Panc1 (cell line): ENCODE data around the gene TBX20. TPM values are rescaled to one million over a fixed set of nuclear protein-coding genes. Genes with fewer than 3 reads are reported as not detected.

Source experiments
- ATAC-seq: fragments of 200-7000 bp; cut with Tn5 transposase; 2 replicates; pipeline ENCODE4 v1.9.1; 2020; ENCODE audit warnings: mild to moderate bottlenecking, moderate library complexity
- BruUV-seq: library from RNA; stranded (reverse); fragments of 400-500 nt; replicated peaks from 2 replicates; lab custom pipeline; 2021; lab: Mats Ljungman, UMichigan
- CTCF ChIA-PET: fragments of 300-600 bp; sonication (Branson Sonifier 250); formaldehyde crosslinking; loops from one replicate; lab custom pipeline; 2022; ENCODE audit warnings: antibody characterized with exemption; lab: Charles Lee
- POLR2A ChIA-PET: fragments of 300-600 bp; sonication (Branson Sonifier 250); formaldehyde crosslinking; loops from one replicate; lab custom pipeline; 2022; ENCODE audit warnings: antibody characterized with exemption; lab: Charles Lee
- DNase-seq: peaks from one replicate; pipeline ENCODE4 v3.0.0-alpha.2; 2010; ENCODE audit warnings: low read depth, low spot score
- H3K27ac ChIP-seq: 2 replicates; pipeline ENCODE4 v1.5.1; 2011; ENCODE audit warnings: mild to moderate bottlenecking, low read length, inconsistent platforms
- H3K27me3 ChIP-seq: fragments of 200-500 bp; sonication (Bioruptor generic); 2 replicates; pipeline ENCODE4 v1.6.0; 2014; ENCODE audit warnings: low read length, inconsistent platforms; ENCODE audit not compliant: control insufficient read depth, insufficient read depth
- H3K36me3 ChIP-seq: fragments of 200-500 bp; sonication (Bioruptor generic); 2 replicates; pipeline ENCODE4 v1.5.1; 2014; ENCODE audit warnings: inconsistent platforms, mild to moderate bottlenecking, low read length, moderate library complexity; ENCODE audit not compliant: control insufficient read depth, insufficient read depth
- H3K4me1 ChIP-seq: 2 replicates; pipeline ENCODE4 v1.5.1; 2011; ENCODE audit warnings: inconsistent platforms, mild to moderate bottlenecking, low read length, moderate library complexity; ENCODE audit not compliant: control insufficient read depth, insufficient read depth
- H3K4me3 ChIP-seq, 2 experiments: 2 replicates each; pipeline ENCODE4 v1.5.1; 2011 to 2012; ENCODE audit warnings: low read depth in 2 of 2, low read length in 2 of 2, mild to moderate bottlenecking in 2 of 2, inconsistent platforms in 1 of 2, moderate library complexity in 1 of 2
- H3K9me3 ChIP-seq: fragments of 200-500 bp; sonication (Bioruptor generic); 2 replicates; pipeline ENCODE4 v1.5.1; 2014; ENCODE audit warnings: low read depth, mild to moderate bottlenecking, inconsistent platforms, low read length, moderate library complexity; ENCODE audit not compliant: control insufficient read depth, insufficient read depth
- CTCF ChIP-seq: fragments of 450-650 bp; IDR thresholded peaks from 2 replicates; pipeline ENCODE4 v1.5.1; 2017; ENCODE audit warnings: mild to moderate bottlenecking
- POLR2AphosphoS5 ChIP-seq: IDR thresholded peaks from 2 replicates; pipeline ENCODE4 v1.6.1; 2012; ENCODE audit warnings: mild to moderate bottlenecking, low read depth, low read length, moderate library complexity
- REST ChIP-seq, 2 experiments: IDR thresholded peaks; 2 replicates each; pipeline ENCODE4 v1.6.1; 2011 to 2012; ENCODE audit warnings: low read depth in 2 of 2, control low read depth in 1 of 2, low read length in 1 of 2, mild to moderate bottlenecking in 1 of 2, moderate library complexity in 1 of 2; ENCODE audit not compliant: insufficient read depth in 1 of 2
- SIN3A ChIP-seq: IDR thresholded peaks from 2 replicates; pipeline ENCODE4 v1.6.1; 2012; ENCODE audit warnings: low read depth, mild to moderate bottlenecking, low read length, moderate library complexity, borderline replicate concordance; ENCODE audit not compliant: insufficient read depth
- TCF7L2 ChIP-seq: IDR thresholded peaks from 2 replicates; pipeline ENCODE4 v1.6.1; 2011; ENCODE audit warnings: mild to moderate bottlenecking, low read depth, low read length, inconsistent platforms
- in situ Hi-C: cut with HindIII; loops from 2 replicates; pipeline ENCODE4 v1.10.0; 2016; ENCODE audit warnings: low sequenced_read_pairs, low pct_unique_long_range_greater_than_20kb
- intact Hi-C: fragments of 100-400 bp; cut with micrococcal nuclease; formaldehyde crosslinking; loops from one replicate; pipeline ENCODE4 v1.10.0; 2022; ENCODE audit not compliant: unreplicated experiment
- total RNA-seq: library from RNA; stranded (reverse); gene quantifications from one replicate; pipeline ENCODE4 v1.2.1, GENCODE V29; 2021; ENCODE audit not compliant: unreplicated experiment

The TBX20 gene
- total RNA-seq, 1 experiment from 2014 or later = not detected

GRCh38 chr7:35256256-35257175 is 2.6 kb upstream of the TBX20 start:
- peaks cover 36% of the 10 kb centered on the region for H3K27me3 ChIP-seq
- no peak overlapping the region for H3K27ac ChIP-seq
- no peaks in the 10 kb centered on the region for H3K9me3 ChIP-seq
- intact Hi-C loops = no loop called here
- TF ChIP-seq SIN3A = no peak
- no peak for TF ChIP-seq POLR2AphosphoS5
- TF ChIP-seq CTCF = no peak
- no peak for TF ChIP-seq REST (IDR thresholded peaks at IDR 0.05; ENCODE audit: insufficient read depth in 1 of 2, low read depth in 2 of 2, low read length in 1 of 2)
- no peak for TF ChIP-seq TCF7L2
- ChIA-PET POLR2A (no interaction called here), CTCF (no interaction called here)
- DNase-seq (no peak), ATAC-seq (no peak)
- no TSS peak for BruUV-seq
- in situ Hi-C loops = no loop called here
- no peak overlapping the region for H3K4me3 ChIP-seq
- no peaks in the 10 kb centered on the region for H3K4me1 ChIP-seq
- no peaks in the 10 kb centered on the region; the same call in 1 of the 2 replicates for H3K36me3 ChIP-seq

- no peak for DNase-seq
- POLR2A ChIA-PET = no interaction called here
Measured at GRCh38 chr7:35255443-35256255, 1.7 kb upstream of the TBX20 start.

More at GRCh38 chr7:35255443-35256255, 1.7 kb upstream of the TBX20 start:
- H3K27me3 ChIP-seq = peaks cover 43% of the 10 kb centered on the region
- intact Hi-C loops (no loop called here), in situ Hi-C loops (no loop called here)
- CTCF ChIA-PET = no interaction called here
- no peaks in the 10 kb centered on the region; the same call in 1 of the 2 replicates for H3K36me3 ChIP-seq
- TF ChIP-seq TCF7L2 (no peak), SIN3A (no peak), REST (IDR thresholded peaks at IDR 0.05; ENCODE audit: insufficient read depth in 1 of 2, low read depth in 2 of 2, low read length in 1 of 2) (no peak), POLR2AphosphoS5 (no peak), CTCF (no peak)
- ATAC-seq = no peak
- no TSS peak for BruUV-seq
- H3K27ac ChIP-seq = no peak overlapping the region
- H3K4me3 ChIP-seq = no peak overlapping the region
- H3K4me1 ChIP-seq = no peaks in the 10 kb centered on the region
- no peaks in the 10 kb centered on the region for H3K9me3 ChIP-seq
